CD4-positive, alpha-beta memory T cell (primary cell): ENCODE measurements around the gene TGFBI. TPM values are rescaled to one million over a fixed set of nuclear protein-coding genes. Genes with fewer than 3 reads are reported as not detected.

Experiments used
- CTCF ChIA-PET: fragments of 350-600 bp; sonication (Branson Sonifier 250); formaldehyde crosslinking; loops from one replicate; lab custom pipeline; 2021; ENCODE audit warnings: inconsistent platforms; ENCODE audit not compliant: partially characterized antibody; lab: Charles Lee
- POLR2A ChIA-PET: fragments of 350-600 bp; sonication (Branson Sonifier 250); formaldehyde crosslinking; loops from one replicate; lab custom pipeline; 2021; ENCODE audit not compliant: partially characterized antibody; lab: Charles Lee
- DNase-seq, 5 donors: peaks; one replicate each; pipeline versions ENCODE4 v3.0.0 to v3.0.0-alpha.2; 2020 to 2022; ENCODE audit warnings: mixed read lengths in 1 of 5
- H3K27ac ChIP-seq: one replicate; pipeline ENCODE4 v1.7.0; 2013; ENCODE audit warnings: low read depth, low read length
- H3K27me3 ChIP-seq: 2 replicates; pipeline ENCODE4 v1.7.0; 2013; ENCODE audit warnings: mild to moderate bottlenecking, low read length, moderate library complexity; ENCODE audit not compliant: insufficient read depth
- H3K36me3 ChIP-seq: 2 replicates; pipeline ENCODE4 v1.7.0; 2013; ENCODE audit warnings: mild to moderate bottlenecking, low read length, moderate library complexity; ENCODE audit not compliant: insufficient read depth
- H3K4me1 ChIP-seq: 2 replicates; pipeline ENCODE4 v1.7.0; 2013; ENCODE audit warnings: mild to moderate bottlenecking, low read length, moderate library complexity; ENCODE audit not compliant: insufficient read depth
- H3K4me3 ChIP-seq, 2 donors: one replicate each; pipeline ENCODE4 v1.7.0; 2013; ENCODE audit warnings: low read length in 2 of 2, mild to moderate bottlenecking in 1 of 2
- H3K9me3 ChIP-seq, 2 donors: one replicate each; pipeline ENCODE4 v1.7.0; 2013; ENCODE audit warnings: low read length in 2 of 2, control low read depth in 1 of 2; ENCODE audit not compliant: control insufficient read depth in 1 of 2
- H3K27ac Mint-ChIP-seq, 7 donors: one replicate each; pipeline ENCODE4 v1.8.0; 2020 to 2021; ENCODE audit warnings: mixed read lengths in 7 of 7, mild to moderate bottlenecking in 6 of 7, inconsistent platforms in 3 of 7, moderate library complexity in 3 of 7
- H3K27me3 Mint-ChIP-seq, 2 donors: one replicate each; pipeline ENCODE4 v1.8.0; 2020 to 2021; ENCODE audit warnings: mixed read lengths in 2 of 2
- H3K36me3 Mint-ChIP-seq, 2 donors: one replicate each; pipeline ENCODE4 v1.8.0; 2020 to 2021; ENCODE audit warnings: mixed read lengths in 2 of 2, inconsistent platforms in 1 of 2, mild to moderate bottlenecking in 1 of 2
- H3K4me1 Mint-ChIP-seq, 4 donors: one replicate each; pipeline ENCODE4 v1.8.0; 2020 to 2021; ENCODE audit warnings: mixed read lengths in 4 of 4, mild to moderate bottlenecking in 1 of 4
- H3K4me3 Mint-ChIP-seq, 8 donors: one replicate each; pipeline ENCODE4 v1.8.0; 2020 to 2021; ENCODE audit warnings: mixed read lengths in 8 of 8, mild to moderate bottlenecking in 7 of 8, moderate library complexity in 6 of 8, inconsistent platforms in 3 of 8
- H3K9me3 Mint-ChIP-seq, 8 donors: one replicate each; pipeline ENCODE4 v1.8.0; 2020 to 2021; ENCODE audit warnings: mixed read lengths in 8 of 8, mild to moderate bottlenecking in 5 of 8, inconsistent platforms in 3 of 8, moderate library complexity in 1 of 8
- intact Hi-C: fragments of 100-400 bp; cut with micrococcal nuclease; formaldehyde crosslinking; loops from one replicate; pipeline ENCODE4 v1.15.1; 2023
- polyA plus RNA-seq, 2 donors: library from polyadenylated mRNA; unstranded; fragments of 300-500 nt; fragmentation: Illumina TruSeq; gene quantifications; one replicate each; pipeline ENCODE4 v1.2.3, GENCODE V29; 2021
- total RNA-seq, 2 experiments: library from RNA; stranded (reverse); gene quantifications; one replicate each; pipeline ENCODE4 v1.2.3, GENCODE V29; 2021

Gene TGFBI
- total and polyA plus RNA-seq, 4 experiments from 2014 or later = 3.7 to 13.2 (median 10.0) TPM

DNA sequence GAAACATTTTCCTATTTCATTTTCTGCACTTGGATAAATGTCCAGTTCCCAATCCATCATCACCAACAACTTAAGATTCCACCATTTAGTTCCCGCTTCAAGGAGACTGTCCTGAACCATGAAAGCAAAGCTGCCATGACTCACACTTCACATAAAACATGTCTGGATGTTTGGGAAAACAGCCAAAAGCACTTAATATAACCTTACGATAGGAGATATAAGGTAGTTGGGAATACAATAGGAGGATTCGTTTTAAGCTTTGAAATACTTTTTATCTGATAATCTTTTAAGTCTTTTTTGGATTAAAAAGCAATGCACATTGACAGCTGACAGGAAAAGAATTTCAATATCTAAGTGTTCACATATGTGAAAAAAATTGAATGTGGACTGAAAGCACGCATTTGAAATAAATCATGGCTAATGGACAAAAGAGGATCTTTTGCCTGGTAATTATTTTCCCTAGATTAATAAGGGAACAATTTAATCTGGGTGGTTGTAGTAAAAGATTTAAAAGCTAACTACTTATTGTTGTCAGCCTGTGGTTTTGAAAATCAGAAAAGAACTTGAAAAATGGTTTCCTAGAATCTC is 17.3 kb upstream of the TGFBI start:
- intact Hi-C loops = no loop called here
- no peak overlapping the region for H3K27ac Mint-ChIP-seq
- no peak overlapping the region for H3K4me3 Mint-ChIP-seq

DNA sequence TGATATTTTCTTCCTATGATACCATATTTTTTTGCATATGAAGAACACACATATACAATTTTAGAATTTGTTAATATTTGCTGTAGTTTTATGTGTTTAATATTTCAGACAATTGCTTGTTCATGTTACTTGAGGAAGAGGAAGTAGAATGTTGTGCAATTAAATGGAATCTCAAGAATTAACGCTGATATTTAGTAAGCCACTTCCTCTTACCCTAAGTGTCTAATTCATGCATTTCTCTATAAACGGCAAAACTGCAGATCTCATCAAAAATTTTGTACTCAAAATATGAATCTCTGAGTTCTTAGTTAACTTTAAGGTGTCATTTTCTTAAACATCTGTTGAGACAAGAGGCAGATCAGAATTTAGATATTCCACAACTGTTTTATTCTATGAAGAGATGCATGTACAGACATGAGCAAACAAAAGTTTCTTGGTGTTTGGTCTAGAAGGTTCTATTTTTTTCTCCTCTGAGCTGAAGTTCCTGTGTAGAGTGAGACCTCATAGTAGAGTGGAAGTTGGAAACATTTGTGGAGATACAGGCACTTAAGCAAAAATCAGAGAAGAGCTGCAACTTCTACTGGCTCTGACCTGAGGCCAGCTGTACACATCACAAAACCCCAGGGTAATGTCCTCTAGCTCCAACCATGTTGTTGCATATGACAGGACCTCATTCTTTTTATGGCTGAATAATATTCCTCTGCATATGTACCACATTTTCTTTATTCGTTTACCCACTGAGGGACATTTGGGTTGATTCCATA is 16.6 kb upstream of the TGFBI start:
- Mint-ChIP-seq H3K27ac (no peak overlapping the region), H3K4me1 (peaks cover 4 to 8% (median 6%) of the 10 kb centered on the region in 4 donors), H3K9me3 (no peaks in the 10 kb centered on the region), H3K27me3 (peaks cover 2 to 7% of the 10 kb centered on the region in 2 donors), H3K4me3 (no peak overlapping the region), H3K36me3 (no peaks in the 10 kb centered on the region)
- no peak overlapping the region for H3K27ac ChIP-seq
- H3K36me3 ChIP-seq = no peaks in the 10 kb centered on the region
- ChIA-PET CTCF (interaction anchor here (0.9 to 1.5 kb wide), 2 partner anchors 50 to 69 kb away, joined by 3 to 4 read pairs; no protein-coding TSS in a partner anchor), POLR2A (no interaction called here)
- no peak for DNase-seq
- intact Hi-C loops = no loop called here
- no peaks in the 10 kb centered on the region for H3K9me3 ChIP-seq
- no peak overlapping the region for H3K4me3 ChIP-seq
- H3K4me1 ChIP-seq = no peaks in the 10 kb centered on the region
- H3K27me3 ChIP-seq = no peaks in the 10 kb centered on the region

More for the DNA sequence above, 17.3 kb upstream of the TGFBI start:
- H3K27ac ChIP-seq = no peak overlapping the region
- ChIA-PET POLR2A (no interaction called here), CTCF (interaction anchor here (1.5 kb wide), 1 partner anchor 51 kb away, joined by 3 read pairs; no protein-coding TSS in a partner anchor)
- H3K36me3 ChIP-seq = no peaks in the 10 kb centered on the region
- H3K4me3 ChIP-seq = no peak overlapping the region
- Mint-ChIP-seq H3K9me3 (no peaks in the 10 kb centered on the region), H3K4me1 (peaks cover 4 to 8% (median 6%) of the 10 kb centered on the region in 4 donors), H3K27me3 (peaks cover 2 to 7% of the 10 kb centered on the region in 2 donors), H3K36me3 (no peaks in the 10 kb centered on the region)
- H3K4me1 ChIP-seq = no peaks in the 10 kb centered on the region
- no peaks in the 10 kb centered on the region for H3K9me3 ChIP-seq
- DNase-seq = no peak
- no peaks in the 10 kb centered on the region for H3K27me3 ChIP-seq

DNA sequence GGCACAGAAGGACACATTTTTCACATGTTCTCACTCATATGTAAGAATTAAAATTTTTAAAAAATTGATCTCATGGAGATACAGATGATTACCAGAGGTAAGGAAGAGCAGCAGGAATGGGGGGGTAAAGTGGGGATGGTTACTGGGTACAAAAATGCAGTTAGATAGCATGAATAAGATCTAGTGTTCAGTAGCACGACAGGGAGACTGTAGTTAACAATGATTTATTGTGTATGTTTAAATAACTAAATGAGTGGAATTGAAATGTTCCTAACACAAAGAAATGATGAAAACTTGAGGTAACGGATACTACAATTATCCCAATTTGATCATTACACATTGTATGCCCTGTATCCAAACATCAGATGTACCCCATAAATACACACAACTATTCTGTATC is 15.2 kb upstream of the TGFBI start:
- CTCF ChIA-PET = no interaction called here
- H3K36me3 ChIP-seq = no peaks in the 10 kb centered on the region
- H3K4me1 Mint-ChIP-seq = peaks cover 4 to 8% (median 6%) of the 10 kb centered on the region in 4 donors

DNA sequence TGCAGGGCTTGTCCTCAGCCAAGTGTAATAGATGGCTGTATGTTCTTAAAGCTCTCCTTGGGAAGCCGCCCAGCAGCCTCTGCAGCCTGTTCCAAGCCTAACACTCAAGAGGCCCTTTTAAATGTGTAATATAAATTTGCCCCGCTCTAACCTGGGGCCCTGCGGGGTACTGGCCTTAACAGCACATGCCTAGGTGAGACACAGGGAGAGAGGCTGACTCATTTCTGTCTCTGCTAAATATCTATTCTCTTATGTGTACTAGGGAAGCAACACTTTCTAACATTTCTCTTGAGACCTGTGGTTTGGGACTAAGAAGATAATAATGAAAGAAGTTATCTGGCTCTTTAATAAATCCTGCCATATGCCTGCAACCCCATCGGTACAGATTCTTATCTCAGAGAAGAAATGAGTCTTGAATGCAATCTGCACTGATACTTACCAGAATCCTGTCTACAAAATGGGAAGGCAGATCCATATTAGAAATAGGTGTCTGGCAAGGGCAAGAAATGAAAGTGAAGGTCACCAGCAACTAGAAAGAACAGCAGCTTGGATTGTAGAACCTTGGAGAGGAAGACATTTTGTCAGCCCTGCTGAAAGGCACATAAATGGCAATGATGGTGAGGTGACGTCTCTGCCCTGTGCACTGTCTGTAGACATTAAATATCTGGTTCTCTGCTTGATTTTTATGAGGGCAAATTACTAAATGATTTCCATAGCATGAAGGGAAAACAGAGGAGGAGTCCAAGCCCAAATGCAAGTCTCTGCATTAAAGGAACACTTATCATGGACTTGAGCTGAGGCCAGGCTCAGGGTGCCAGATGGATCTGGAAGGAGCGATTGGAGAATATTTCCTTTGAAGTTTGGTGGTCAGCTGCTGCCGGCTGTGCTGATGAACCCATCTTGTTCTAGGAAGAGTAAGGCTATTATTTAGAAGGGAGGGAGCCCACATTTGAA is 14.5 kb upstream of the TGFBI start:
- Mint-ChIP-seq H3K4me3 (no peak overlapping the region), H3K27ac (no peak overlapping the region), H3K4me1 (peaks cover 4 to 8% (median 6%) of the 10 kb centered on the region in 4 donors), H3K27me3 (peaks cover 2 to 5% of the 10 kb centered on the region in 2 donors), H3K9me3 (no peaks in the 10 kb centered on the region), H3K36me3 (no peaks in the 10 kb centered on the region)
- intact Hi-C loops = no loop called here
- no peak overlapping the region for H3K4me3 ChIP-seq
- H3K36me3 ChIP-seq = no peaks in the 10 kb centered on the region
- DNase-seq = no peak
- no peak overlapping the region for H3K27ac ChIP-seq
- H3K4me1 ChIP-seq = no peaks in the 10 kb centered on the region
- no peaks in the 10 kb centered on the region for H3K27me3 ChIP-seq
- H3K9me3 ChIP-seq = no peaks in the 10 kb centered on the region
- ChIA-PET POLR2A (interaction anchor here (1.5 kb wide), 1 partner anchor 14 kb away, joined by 4 read pairs; the partner anchor contains the start of gene TGFBI), CTCF (no interaction called here)

More for the DNA sequence above, 15.2 kb upstream of the TGFBI start:
- intact Hi-C loops = no loop called here
- no peak for DNase-seq
- Mint-ChIP-seq H3K27ac (no peak overlapping the region), H3K27me3 (peaks cover 2 to 7% of the 10 kb centered on the region in 2 donors), H3K36me3 (no peaks in the 10 kb centered on the region), H3K4me3 (no peak overlapping the region), H3K9me3 (no peaks in the 10 kb centered on the region)
- Histone ChIP-seq H3K4me3 (no peak overlapping the region), H3K27ac (no peak overlapping the region), H3K27me3 (no peaks in the 10 kb centered on the region), H3K9me3 (no peaks in the 10 kb centered on the region), H3K4me1 (no peaks in the 10 kb centered on the region)
- POLR2A ChIA-PET = no interaction called here

DNA sequence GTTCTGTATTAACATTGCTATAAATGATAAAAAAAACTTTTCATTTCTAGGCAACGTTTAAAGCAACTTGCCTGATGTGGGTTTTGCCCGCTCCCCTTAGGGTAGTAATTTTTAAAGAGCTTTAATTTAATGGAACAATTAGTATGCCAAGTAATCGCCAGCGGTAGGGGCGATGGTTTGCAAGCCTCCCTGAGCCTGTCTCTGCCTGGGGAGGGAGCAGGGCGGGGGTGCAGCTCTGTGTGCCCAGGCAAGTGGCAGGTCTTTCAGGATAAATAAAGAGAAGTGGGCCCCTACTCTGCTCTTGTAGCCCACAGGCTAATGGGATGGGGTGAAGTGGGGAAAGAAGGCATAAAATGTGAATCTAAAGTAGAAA is 13.8 kb upstream of the TGFBI start:
- Histone ChIP-seq H3K4me1 (no peaks in the 10 kb centered on the region), H3K9me3 (no peaks in the 10 kb centered on the region), H3K27ac (no peak overlapping the region), H3K4me3 (no peak overlapping the region), H3K27me3 (no peaks in the 10 kb centered on the region), H3K36me3 (no peaks in the 10 kb centered on the region)
- H3K27me3 Mint-ChIP-seq = peaks cover 2 to 5% of the 10 kb centered on the region in 2 donors
- H3K36me3 Mint-ChIP-seq = no peaks in the 10 kb centered on the region
- intact Hi-C loops = no loop called here
- H3K9me3 Mint-ChIP-seq = no peaks in the 10 kb centered on the region
- POLR2A ChIA-PET = interaction anchor here (1.5 kb wide), 1 partner anchor 13 kb away, joined by 4 read pairs; the partner anchor contains the start of gene TGFBI
- DNase-seq = no peak
- CTCF ChIA-PET = no interaction called here
- no peak overlapping the region for H3K27ac Mint-ChIP-seq
- H3K4me1 Mint-ChIP-seq = peaks cover 4 to 10% (median 7%) of the 10 kb centered on the region in 4 donors
- H3K4me3 Mint-ChIP-seq = no peak overlapping the region

DNA sequence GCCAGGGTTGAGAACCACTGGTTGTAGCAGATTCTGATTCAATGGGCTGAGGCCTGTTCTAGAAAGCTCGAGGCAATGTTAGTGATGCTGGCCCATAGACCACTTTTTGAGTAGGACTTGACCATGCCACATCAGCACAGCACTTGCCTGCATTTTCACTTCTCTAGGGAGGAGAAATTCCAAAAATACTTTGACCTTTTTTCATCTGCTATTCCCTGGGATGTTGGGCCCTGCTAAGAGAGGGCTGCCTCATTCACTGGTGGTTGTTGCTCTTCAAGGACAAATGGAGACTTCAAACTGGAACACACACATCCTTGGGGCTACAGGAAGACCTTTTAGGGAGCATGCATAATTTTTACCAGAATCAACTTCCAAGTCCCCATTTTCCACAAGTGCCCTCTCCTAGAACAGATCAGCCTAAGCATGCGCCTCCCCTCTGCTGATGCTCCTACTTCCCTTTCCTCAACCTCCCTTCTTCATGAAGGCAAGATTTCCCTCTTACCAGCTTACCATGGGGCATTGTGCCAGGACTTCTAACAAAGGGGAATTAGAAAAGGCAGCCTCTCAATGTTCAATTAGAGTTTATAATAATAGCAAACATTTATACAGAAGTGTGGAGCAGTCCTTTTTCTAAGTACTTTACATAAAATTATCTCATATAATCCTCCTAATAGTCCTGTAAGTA is 12.7 kb upstream of the TGFBI start:
- H3K36me3 Mint-ChIP-seq = no peaks in the 10 kb centered on the region
- Histone ChIP-seq H3K9me3 (no peaks in the 10 kb centered on the region), H3K4me1 (no peaks in the 10 kb centered on the region), H3K27me3 (no peaks in the 10 kb centered on the region), H3K4me3 (no peak overlapping the region), H3K27ac (no peak overlapping the region), H3K36me3 (no peaks in the 10 kb centered on the region)
- H3K4me3 Mint-ChIP-seq = no peak overlapping the region
- peaks cover 4 to 16% (median 5%) of the 10 kb centered on the region in 4 donors for H3K4me1 Mint-ChIP-seq
- intact Hi-C loops = no loop called here
- POLR2A ChIA-PET = interaction anchor here (1.5 kb wide), 1 partner anchor 12 kb away, joined by 4 read pairs; the partner anchor contains the start of gene TGFBI
- DNase-seq = no peak
- no peaks in the 10 kb centered on the region for H3K9me3 Mint-ChIP-seq
- H3K27me3 Mint-ChIP-seq = peaks cover 0 to 3% of the 10 kb centered on the region in 2 donors
- H3K27ac Mint-ChIP-seq = no peak overlapping the region
- CTCF ChIA-PET = no interaction called here
